Measurements from ENCODE around the gene RPSA.

- TF ChIP-seq CTCF (IDR thresholded peaks at IDR 0.05; ENCODE audit: borderline replicate concordance, extremely low read depth, low read length, poor library complexity, severe bottlenecking): no peak
- no peak for TF ChIP-seq EZH2 (IDR thresholded peaks at IDR 0.05; ENCODE audit: borderline replicate concordance, low read depth, low read length, severe bottlenecking)
Observed at GRCh38 chr3:39446444-39446843, 39.9 kb downstream of the RPSA start.
